Spinal cord (tissue), 10 donors: Measurements from ENCODE around the gene SCFD2. TPM values are rescaled to one million over a fixed set of nuclear protein-coding genes. Genes with fewer than 3 reads are reported as not detected.
A peak's percentile ranks its signal among the peaks of the same experiment; 100 is the strongest.

ENCODE experiments used
- DNase-seq, 6 donors: peaks; one replicate each; pipeline versions ENCODE4 v3.0.0 to v3.0.0-alpha.2; 2013 to 2015; ENCODE audit warnings: low spot score in 6 of 6, low read depth in 4 of 6
- H3K27ac ChIP-seq: one replicate; pipeline ENCODE4 v1.5.1; 2013; ENCODE audit warnings: low read depth, low read length, control low read depth
- H3K27me3 ChIP-seq: one replicate; pipeline ENCODE4 v1.6.1; 2013; ENCODE audit warnings: low read length; ENCODE audit not compliant: control insufficient read depth, insufficient read depth
- H3K36me3 ChIP-seq: one replicate; pipeline ENCODE4 v1.6.1; 2013; ENCODE audit warnings: low read length; ENCODE audit not compliant: control insufficient read depth, insufficient read depth
- H3K4me1 ChIP-seq: one replicate; pipeline ENCODE4 v1.6.1; 2013; ENCODE audit warnings: low read length; ENCODE audit not compliant: control insufficient read depth, insufficient read depth
- H3K4me3 ChIP-seq: one replicate; pipeline ENCODE4 v1.5.1; 2013; ENCODE audit warnings: low read depth, low read length, control low read depth
- H3K9me3 ChIP-seq: one replicate; pipeline ENCODE4 v1.6.1; 2013; ENCODE audit warnings: low read length; ENCODE audit not compliant: control insufficient read depth, insufficient read depth
- WGBS: methylation state at CpG from one replicate; pipeline ENCODE4 v1.1.5; 2013; ENCODE audit warnings: missing lambda C conversion rate; ENCODE audit not compliant: insufficient coverage; 5-methylcytosine and 5-hydroxymethylcytosine counted together
- polyA plus RNA-seq, 2 donors: library from polyadenylated mRNA; unstranded; fragments of 120-200 nt; gene quantifications; one replicate each; pipeline ENCODE4 v1.2.1, GENCODE V29; 2013; ENCODE audit not compliant: insufficient read length in 2 of 2
- total RNA-seq, 2 donors: library from RNA; depleted of rRNA in 1 of 2; stranded (reverse); fragments of 120-200 nt in 1 of 2; fragments of >200 nt in 1 of 2; gene quantifications; one replicate each; pipeline versions ENCODE4 v1.2.3 to v1.2.4, GENCODE V29; 2013 to 2014
- donor health status: healthy.

Gene SCFD2
- total and polyA plus RNA-seq, 4 donors, result 15.6 to 19.5 (median 17.7) TPM

GRCh38 chr4:53161787-53162433 lies 204.0 kb downstream of the SCFD2 start:
- Histone ChIP-seq H3K27me3 (no peaks in the 10 kb centered on the region), H3K9me3 (no peaks in the 10 kb centered on the region), H3K4me1 (no peaks in the 10 kb centered on the region), H3K27ac (no peak overlapping the region), H3K4me3 (no peak overlapping the region), H3K36me3 (no peaks in the 10 kb centered on the region)
- no peak for DNase-seq
- no CpG with 5 or more reads among the region's 1 CpG for WGBS

GRCh38 chr4:53161051-53161786 lies 204.6 kb downstream of the SCFD2 start:
- Histone ChIP-seq H3K36me3 (no peaks in the 10 kb centered on the region), H3K4me3 (no peak overlapping the region), H3K9me3 (no peaks in the 10 kb centered on the region), H3K27me3 (no peaks in the 10 kb centered on the region), H3K4me1 (no peaks in the 10 kb centered on the region), H3K27ac (no peak overlapping the region)
- DNase-seq, result peak in 1 of 6 donors; percentile 25
- 51% methylated on average over 3 of the region's 5 CpGs for WGBS

GRCh38 chr4:53156896-53157295 lies 209.0 kb downstream of the SCFD2 start:
- Histone ChIP-seq H3K4me3 (no peak overlapping the region), H3K4me1 (no peaks in the 10 kb centered on the region), H3K27ac (no peak overlapping the region), H3K27me3 (no peaks in the 10 kb centered on the region), H3K36me3 (no peaks in the 10 kb centered on the region), H3K9me3 (peaks cover 4% of the 10 kb centered on the region)
- 100% methylated on average over 1 of the region's 3 CpGs for WGBS
- DNase-seq, result no peak

GRCh38 chr4:53152467-53152866 lies 213.4 kb downstream of the SCFD2 start:
- Histone ChIP-seq H3K36me3 (no peaks in the 10 kb centered on the region), H3K4me3 (no peak overlapping the region), H3K27ac (no peak overlapping the region), H3K9me3 (peaks cover 4% of the 10 kb centered on the region), H3K27me3 (no peaks in the 10 kb centered on the region), H3K4me1 (no peaks in the 10 kb centered on the region)
- DNase-seq, result no peak
- WGBS, result 91% methylated on average over 1 of the region's 2 CpGs

GRCh38 chr4:53151489-53151788 lies 214.4 kb downstream of the SCFD2 start:
- Histone ChIP-seq H3K27ac (no peak overlapping the region), H3K36me3 (no peaks in the 10 kb centered on the region), H3K9me3 (peaks cover 4% of the 10 kb centered on the region), H3K27me3 (no peaks in the 10 kb centered on the region), H3K4me1 (no peaks in the 10 kb centered on the region), H3K4me3 (no peak overlapping the region)
- no peak for DNase-seq
- WGBS, result 36% methylated on average over 2 of the region's 3 CpGs

GRCh38 chr4:53150631-53151488 lies 215.0 kb downstream of the SCFD2 start:
- Histone ChIP-seq H3K27me3 (no peaks in the 10 kb centered on the region), H3K27ac (no peak overlapping the region), H3K4me1 (no peaks in the 10 kb centered on the region), H3K4me3 (no peak overlapping the region), H3K9me3 (peaks cover 4% of the 10 kb centered on the region), H3K36me3 (no peaks in the 10 kb centered on the region)
- whole genome bisulfite sequencing, result 80% methylated on average over 1 of the region's 4 CpGs
- DNase-seq, result no peak

GRCh38 chr4:53147711-53148110 lies 218.2 kb downstream of the SCFD2 start:
- Histone ChIP-seq H3K27ac (no peak overlapping the region), H3K36me3 (no peaks in the 10 kb centered on the region), H3K4me3 (no peak overlapping the region), H3K27me3 (no peaks in the 10 kb centered on the region), H3K4me1 (no peaks in the 10 kb centered on the region), H3K9me3 (no peaks in the 10 kb centered on the region)
- DNase-seq, result no peak

- Histone ChIP-seq H3K36me3 (no peaks in the 10 kb centered on the region), H3K4me1 (no peaks in the 10 kb centered on the region), H3K27ac (no peak overlapping the region), H3K27me3 (no peaks in the 10 kb centered on the region), H3K9me3 (no peaks in the 10 kb centered on the region), H3K4me3 (no peak overlapping the region)
- WGBS, result no CpG with 5 or more reads among the region's 4 CpGs
- DNase-seq, result no peak
These were observed 218.7 kb downstream of the SCFD2 start for GRCh38 chr4:53147197-53147596.

- Histone ChIP-seq H3K27ac (no peak overlapping the region), H3K27me3 (no peaks in the 10 kb centered on the region), H3K9me3 (no peaks in the 10 kb centered on the region), H3K4me1 (no peaks in the 10 kb centered on the region), H3K4me3 (no peak overlapping the region), H3K36me3 (no peaks in the 10 kb centered on the region)
- no peak for DNase-seq
- no CpG with 5 or more reads among the region's 2 CpGs for WGBS
These were observed 224.6 kb downstream of the SCFD2 start for GRCh38 chr4:53141308-53141707.
